GM11168 (cell line): ENCODE results near the gene MEF2A.

Experiments
- in situ Hi-C: fragments of 300-500 bp; cut with MboI; formaldehyde crosslinking; loops from one replicate; pipeline ENCODE4 v1.12.0; 2022; ENCODE audit warnings: low sequenced_read_pairs; ENCODE audit not compliant: unreplicated experiment

Gene MEF2A

DNA sequence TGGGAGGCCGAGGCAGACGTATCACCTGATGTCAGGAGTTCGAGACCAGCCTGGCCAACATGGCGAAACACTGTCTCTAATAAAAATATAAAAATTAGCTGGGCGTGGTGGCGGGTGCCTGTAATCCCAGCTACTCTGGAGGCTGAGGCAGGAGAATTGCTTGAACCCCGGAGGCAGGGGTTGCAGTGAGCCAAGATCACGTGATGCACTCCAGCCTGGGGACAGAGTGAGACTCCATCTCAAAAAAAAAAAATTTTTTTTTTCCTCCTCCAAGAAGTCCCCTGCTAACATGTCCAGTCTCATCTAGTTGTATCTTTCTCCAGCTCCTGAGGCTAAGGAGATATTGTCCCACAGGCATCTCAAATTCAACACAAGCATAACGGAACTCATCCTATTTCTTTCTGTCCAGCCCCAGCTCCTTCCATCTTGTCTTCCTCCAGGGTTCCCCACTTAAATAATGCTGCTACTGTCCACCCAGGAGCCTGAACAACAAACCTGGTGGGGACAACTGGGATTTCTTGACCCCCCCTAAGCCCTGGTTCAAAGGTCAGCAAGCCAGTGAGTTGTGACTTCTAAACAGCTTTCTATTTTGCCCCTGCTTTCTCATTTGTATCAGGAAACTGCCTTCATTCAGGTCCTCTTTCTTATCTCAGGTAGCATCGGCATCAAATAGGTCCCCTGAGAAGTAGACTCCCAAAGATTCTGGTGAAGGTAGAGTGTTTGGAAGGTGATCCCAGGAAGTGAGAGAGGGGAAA lies 4.1 kb upstream of the MEF2A start:
- in situ Hi-C loops = no loop called here

GRCh38 chr15:99562238-99562637 lies 3.5 kb upstream of the MEF2A start:
- in situ Hi-C loops = no loop called here

DNA sequence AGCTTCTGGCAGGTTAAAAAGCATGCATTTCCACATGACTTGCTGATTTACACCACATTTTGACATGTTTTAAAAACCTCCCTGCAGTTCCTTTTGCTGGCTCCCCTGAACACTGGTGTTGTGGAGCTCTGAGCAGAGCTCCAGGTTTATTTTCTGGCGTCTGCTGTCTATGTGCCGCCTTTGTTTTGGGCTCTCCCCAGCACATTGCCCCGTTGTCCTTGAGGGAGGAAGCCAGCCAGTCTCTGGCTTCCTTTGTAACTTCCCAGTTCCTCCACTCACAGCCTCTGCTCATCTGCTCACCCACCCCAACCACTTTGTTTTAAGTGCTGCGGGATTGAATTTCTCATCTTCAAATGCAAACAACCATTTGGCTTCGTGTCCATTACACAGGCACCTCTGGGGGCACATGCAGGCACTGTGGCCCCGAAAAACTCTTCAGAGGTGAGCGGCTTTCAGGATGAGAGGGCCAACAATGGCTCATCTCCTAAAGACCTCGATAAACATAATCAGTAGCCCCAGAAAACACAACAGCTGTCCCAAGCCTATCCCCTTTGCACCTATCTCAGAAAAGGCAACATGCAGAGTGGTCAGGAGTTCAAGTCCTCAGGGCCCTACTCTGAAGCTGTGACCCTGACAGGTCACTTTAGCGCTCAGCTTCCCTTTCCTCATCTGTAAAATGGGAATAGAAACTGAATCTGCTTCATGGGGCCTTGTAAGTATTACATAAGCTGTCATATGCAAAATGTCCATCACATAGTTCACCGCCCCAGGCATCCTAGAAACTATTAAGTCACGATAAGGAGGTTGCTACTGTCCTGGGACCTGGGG lies 1.3 kb upstream of the MEF2A start:
- in situ Hi-C loops = no loop called here

DNA sequence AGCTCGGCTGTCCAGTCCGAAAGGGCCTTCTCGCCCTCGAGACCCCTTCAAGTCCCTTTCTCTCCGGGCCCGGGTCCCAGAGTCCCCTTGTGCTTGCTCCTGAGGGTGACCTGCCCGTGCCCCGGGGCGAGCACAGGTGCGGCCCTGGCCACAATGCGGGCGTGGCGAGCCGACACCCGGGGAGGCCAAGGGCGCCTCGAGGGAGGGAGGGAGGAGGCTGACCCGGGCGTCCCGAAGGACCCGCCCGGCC lies 810 bp upstream of the MEF2A start:
- in situ Hi-C loops = no loop called here

GRCh38 chr15:99566157-99566897 lies 543 bp downstream of the MEF2A start:
- in situ Hi-C loops = no loop called here

DNA sequence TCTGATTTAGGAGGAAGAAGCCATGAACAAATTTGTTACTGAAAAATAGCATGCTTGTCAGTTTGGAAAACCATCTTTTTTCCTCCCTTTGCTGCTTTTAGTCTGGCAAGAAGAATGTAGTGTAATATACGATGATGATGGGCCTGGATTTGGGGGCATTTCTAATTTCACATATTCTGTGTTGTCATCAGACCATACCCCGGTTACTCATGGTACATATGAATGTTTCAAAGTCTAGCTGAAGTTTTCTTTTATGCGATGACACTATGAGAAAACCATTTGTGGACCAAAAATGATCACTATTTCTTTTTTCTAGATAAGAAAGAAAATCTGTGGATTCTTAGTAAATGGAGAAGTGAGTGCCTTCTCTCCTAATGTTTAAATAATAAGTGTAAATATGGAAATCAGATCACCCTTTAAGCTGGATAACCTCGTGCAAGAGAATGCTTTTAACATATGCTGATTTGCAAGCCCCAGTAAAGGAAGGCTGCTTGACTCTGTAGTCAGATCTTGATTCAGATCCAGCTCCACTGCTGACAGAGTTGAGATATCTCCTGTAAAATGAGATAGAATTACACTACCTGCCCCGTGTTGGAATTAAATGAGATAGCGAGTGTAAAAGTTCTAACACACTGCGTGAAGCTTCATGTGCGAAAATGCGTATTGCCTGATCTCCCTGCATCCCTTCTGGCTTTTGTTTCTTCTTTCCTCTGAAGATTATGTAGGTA lies 3.0 kb downstream of the MEF2A start:
- in situ Hi-C loops = no loop called here

- in situ Hi-C loops = no loop called here
Measured at GRCh38 chr15:99571299-99571698, 5.5 kb downstream of the MEF2A start.

DNA sequence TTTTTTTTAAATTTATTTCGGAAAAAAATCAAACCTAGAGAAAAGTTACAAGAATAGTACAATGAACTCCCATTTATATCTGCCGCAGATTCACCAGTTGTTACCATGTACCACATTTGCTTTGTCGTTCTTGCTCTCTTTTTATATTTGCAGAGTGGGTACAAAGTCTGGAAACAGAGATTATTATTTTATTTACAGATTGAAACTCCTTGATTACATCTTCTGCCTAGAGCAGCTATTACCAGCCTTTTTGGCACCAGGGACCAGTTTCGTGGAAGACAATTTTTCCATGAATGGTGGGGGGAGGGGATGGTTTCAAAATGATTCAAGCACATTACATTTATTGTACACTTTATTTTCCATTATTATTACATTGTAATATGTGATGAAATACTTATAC lies 8.3 kb downstream of the MEF2A start:
- in situ Hi-C loops = no loop called here

DNA sequence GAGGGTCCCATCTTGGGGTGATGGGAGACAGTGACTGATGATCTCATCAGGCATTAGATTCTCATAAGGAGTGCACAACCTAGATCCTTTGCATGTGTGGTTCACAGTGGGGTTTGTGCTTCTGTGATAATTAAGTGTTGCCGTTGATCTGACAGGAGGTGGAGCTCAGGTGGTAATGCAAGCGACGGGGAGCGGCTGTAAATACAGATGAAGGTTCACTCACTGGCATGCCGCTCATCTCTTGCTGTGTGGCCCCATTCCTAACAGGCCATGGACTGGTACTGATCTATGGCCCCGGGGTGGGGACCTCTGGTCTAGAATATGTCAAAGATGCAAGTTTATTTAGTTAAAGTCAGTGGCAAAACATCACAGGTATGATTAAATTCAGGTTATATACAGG lies 8.7 kb downstream of the MEF2A start:
- in situ Hi-C loops = no loop called here

DNA sequence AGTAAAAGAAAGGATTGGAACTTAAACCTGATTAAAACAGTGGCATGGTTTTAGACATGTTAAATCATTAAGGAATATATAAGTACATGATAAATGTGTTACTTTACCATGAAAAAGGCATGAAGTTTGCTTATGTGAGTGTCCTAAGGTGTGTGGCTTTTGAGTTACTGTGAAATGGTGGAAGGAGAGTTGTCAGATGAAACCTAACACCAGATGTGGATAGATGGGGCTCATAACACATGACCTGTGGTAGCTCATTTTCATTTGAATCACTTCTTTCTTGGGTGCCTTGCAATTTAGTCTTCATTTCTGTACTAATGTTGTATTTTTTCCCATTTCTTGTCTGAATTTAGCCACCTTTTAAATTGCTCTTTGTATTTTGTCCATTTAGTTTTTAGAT lies 13.0 kb downstream of the MEF2A start:
- in situ Hi-C loops = no loop called here

DNA sequence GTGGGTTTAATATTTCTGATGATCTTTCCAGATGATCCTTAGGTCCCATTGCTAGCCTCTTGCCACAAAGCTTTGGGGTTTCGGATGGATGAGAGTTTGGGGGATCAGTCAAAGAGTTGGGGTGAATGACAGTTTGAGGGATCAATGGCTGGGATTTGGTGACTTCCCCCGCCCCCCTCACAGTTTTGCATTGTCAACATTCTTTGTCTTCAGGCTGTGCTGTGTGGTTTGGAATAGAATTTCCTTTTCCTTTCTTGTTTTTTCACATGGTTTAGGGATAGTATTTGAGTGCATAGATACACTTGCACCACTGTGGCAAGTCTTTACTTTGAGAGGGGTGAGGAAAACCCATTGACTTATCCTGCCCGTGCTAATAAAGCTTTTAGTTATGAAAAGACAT lies 14.3 kb downstream of the MEF2A start:
- in situ Hi-C loops = no loop called here

- in situ Hi-C loops = no loop called here
Measured at GRCh38 chr15:99582508-99582960, 16.8 kb downstream of the MEF2A start.

DNA sequence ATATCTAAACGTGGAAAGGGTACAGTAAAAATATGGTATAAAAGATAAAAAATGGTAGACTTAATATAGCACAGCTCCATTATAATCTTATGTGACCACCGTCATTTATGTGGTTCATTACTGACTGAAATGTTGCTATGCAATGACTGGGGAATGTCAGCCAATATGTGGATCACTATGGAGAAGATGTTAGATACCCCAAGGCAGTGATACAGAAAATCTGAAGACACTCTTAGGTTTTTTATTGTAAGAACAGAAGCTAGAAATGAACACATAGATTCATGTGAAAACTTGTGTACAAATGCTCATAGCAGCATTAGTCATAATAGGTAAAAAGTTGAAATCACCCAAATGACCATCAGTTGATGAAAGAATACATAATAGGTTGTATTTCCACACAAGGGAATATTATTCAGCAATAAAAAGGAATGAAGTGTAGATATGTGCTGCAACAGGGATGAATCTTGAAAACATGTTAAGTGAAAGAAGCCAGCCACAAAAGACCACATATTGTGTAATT lies 18.4 kb downstream of the MEF2A start:
- in situ Hi-C loops = no loop called here

DNA sequence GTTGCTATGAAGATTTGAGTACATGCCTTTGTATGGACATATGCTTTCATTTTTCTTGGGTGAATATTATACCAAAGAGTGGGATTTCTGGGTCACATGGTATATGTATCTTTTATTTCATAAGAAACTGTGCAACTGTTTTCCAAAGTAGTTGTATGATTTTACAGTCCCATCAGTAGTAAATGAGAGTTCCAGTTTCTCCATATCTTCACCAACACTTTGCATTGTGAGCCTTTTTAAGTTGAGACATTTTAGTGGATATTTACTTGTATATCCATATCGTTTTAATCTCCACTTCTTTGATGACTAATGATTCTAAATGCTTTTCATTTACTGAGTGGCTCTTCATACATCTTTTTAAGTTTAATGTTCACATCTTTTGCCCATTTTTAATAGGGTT lies 20.3 kb downstream of the MEF2A start:
- in situ Hi-C loops = no loop called here

DNA sequence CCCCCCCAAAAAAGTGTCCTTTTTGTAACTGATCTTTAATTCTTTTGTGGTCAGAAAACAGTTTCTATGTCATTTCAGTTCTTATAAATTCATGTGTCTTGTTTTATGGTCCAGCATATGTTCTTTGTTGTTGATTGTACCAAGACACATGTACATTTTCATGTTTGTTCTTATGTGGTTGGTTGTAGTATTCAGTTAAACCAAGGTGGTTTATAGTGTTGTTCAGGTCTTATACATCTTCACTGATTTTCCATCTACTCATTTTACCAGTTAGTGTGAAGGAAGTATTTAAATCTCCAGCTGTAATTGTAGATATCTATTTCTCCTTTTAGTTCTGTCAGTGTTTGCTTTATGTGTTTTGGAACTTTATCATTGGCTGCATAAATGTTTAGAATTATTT lies 24.0 kb downstream of the MEF2A start:
- in situ Hi-C loops = no loop called here

- in situ Hi-C loops = no loop called here
Measured at GRCh38 chr15:99590913-99591646, 25.3 kb downstream of the MEF2A start.

DNA sequence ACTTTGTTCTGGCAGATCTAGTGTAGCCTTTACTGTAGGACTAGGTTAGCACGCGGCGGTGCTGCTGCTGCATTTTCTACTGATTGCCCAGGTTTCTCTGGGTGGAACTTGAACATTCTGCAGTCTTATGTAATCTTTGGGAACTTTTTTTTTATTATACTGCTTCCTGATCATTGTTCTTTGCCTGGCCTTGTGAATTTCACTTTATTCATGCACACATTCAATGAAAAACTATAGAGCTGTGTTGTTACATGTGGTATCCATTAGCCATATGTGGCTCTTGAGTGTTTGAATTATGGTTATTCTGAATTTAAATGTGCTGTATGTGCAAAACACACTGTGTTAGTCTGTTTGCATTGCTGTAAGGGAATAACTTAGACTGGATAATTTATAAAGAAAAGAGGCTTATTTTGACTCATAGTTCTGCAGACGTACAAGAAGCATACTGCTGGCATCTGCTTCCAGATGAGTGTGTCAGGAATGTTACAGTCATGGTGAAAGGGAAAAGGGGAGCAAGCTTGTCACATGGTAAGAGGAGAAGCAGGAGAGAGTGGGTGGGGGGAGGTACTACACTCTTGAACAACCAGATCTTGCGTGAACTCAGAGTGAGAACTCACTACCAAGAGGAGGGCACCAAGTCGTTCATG lies 26.5 kb downstream of the MEF2A start:
- in situ Hi-C loops = no loop called here

- in situ Hi-C loops = no loop called here
Measured at GRCh38 chr15:99593070-99593469, 27.3 kb downstream of the MEF2A start.

DNA sequence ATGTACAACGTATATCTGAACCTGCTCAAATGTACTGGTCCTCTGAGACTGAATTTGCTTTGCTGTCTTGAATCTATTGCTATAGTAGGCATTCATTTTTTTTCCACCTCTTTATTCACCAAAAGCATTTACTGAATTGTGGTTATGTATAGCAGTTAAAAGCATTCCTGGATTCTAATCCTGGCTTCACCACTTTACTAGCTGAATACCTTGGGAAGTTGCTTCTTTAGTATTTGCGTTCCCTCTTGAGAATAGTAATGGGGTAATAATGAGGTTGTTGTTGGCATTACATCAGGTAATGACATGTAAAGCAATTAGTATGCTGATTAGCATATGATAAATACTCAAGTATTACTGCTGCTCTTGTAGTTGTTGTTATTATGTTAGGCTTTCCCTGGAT lies 29.1 kb downstream of the MEF2A start:
- in situ Hi-C loops = no loop called here
